ENCODE data around the gene LRIG1. TPM values are rescaled to one million over a fixed set of nuclear protein-coding genes. Genes with fewer than 3 reads are reported as not detected.

The LRIG1 gene
- polyA plus RNA-seq, 3 donors from 2014 or later = 4.4 to 9.7 (median 4.7) TPM

DNA sequence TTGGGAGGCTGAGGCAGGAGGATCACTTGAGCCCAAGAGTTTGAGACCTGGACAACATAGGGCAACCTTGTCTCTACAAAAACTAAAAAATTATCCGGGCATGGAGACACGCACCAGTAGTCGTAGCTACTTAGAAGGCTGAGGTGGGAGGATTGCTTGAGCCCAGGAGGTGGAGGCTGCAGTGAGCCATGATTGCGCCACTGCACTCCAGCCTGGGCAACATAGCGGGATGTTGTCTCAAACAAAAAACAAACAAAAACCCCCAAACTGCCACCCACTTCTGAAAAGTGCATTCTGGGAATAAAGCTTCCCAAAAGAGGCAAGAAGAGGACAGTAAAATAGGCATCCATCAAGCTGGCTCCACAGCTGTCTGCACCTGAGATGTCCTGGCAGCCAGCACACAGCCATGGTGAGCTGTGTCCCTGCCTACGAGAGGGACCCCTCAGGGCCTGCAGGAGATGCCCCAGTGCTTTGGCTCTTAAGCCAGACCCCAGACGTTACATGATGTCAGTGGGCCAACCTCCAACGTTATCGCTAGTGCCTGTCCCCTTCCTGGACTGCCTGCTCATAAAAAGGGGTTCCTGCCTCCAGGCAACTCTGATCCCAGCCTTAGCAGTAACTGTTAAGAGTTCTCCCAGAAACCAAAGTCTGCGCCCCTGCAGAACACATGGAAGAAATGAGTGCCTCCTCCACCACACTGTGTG lies 101.1 kb downstream of the LRIG1 start:
- Mint-ChIP-seq H3K27me3 (ENCODE audit: low read depth in 3 of 3) (no peaks in the 10 kb centered on the region), H3K4me3 (no peak overlapping the region), H3K27ac (peak overlapping the region in 1 of 6 donors; percentile 53), H3K4me1 (peaks cover 8 to 14% of the 10 kb centered on the region in 2 donors), H3K36me3 (peaks cover 0 to 21% (median 4%) of the 10 kb centered on the region in 3 donors), H3K9me3 (no peaks in the 10 kb centered on the region)
- no peak for DNase-seq

- H3K4me1 Mint-ChIP-seq = peaks cover 20 to 27% of the 10 kb centered on the region in 2 donors
- no peak for DNase-seq
- H3K4me3 Mint-ChIP-seq = no peak overlapping the region
- H3K27me3 Mint-ChIP-seq (ENCODE audit: low read depth in 3 of 3) = peaks cover 0 to 5% (median 2%) of the 10 kb centered on the region in 3 donors
- peak overlapping the region in 3 of 6 donors; percentile 7 to 45 (median 40) for H3K27ac Mint-ChIP-seq
- H3K9me3 Mint-ChIP-seq = no peaks in the 10 kb centered on the region
- peaks cover 0 to 16% (median 4%) of the 10 kb centered on the region in 3 donors for H3K36me3 Mint-ChIP-seq
Measured at GRCh38 chr3:66398228-66399025, 102.4 kb downstream of the LRIG1 start.

GRCh38 chr3:66397745-66398144 lies 103.1 kb downstream of the LRIG1 start:
- Mint-ChIP-seq H3K9me3 (no peaks in the 10 kb centered on the region), H3K27ac (peak overlapping the region in 2 of 6 donors; percentile 40 to 45), H3K36me3 (peaks cover 0 to 16% (median 4%) of the 10 kb centered on the region in 3 donors), H3K27me3 (ENCODE audit: low read depth in 3 of 3) (peaks cover 0 to 5% (median 2%) of the 10 kb centered on the region in 3 donors), H3K4me1 (peaks cover 27 to 33% of the 10 kb centered on the region in 2 donors), H3K4me3 (no peak overlapping the region)
- no peak for DNase-seq

DNA sequence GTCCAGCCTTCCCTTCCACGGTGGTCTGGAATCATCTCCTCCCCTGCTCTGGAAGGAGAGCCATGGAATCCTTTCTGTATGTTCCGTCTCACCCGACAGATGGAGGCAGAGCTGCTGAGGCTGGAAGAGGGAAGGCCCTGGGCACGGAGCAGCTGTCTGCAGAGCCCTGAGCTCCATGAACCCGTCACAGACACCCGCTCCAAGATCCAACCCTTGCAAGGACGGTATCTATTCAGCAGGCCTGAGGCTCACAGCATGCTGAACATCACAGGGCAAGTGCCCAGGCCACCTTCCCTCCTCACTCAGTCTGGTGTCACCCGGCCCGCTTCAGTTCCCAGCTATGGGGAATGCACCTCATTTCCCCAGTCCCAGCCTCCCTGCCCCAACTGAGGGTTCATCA lies 103.9 kb downstream of the LRIG1 start:
- no peaks in the 10 kb centered on the region for H3K9me3 Mint-ChIP-seq
- H3K4me3 Mint-ChIP-seq = no peak overlapping the region
- no peak overlapping the region for H3K27ac Mint-ChIP-seq
- H3K36me3 Mint-ChIP-seq = peaks cover 4 to 19% (median 8%) of the 10 kb centered on the region in 3 donors
- DNase-seq = no peak
- peaks cover 36 to 40% of the 10 kb centered on the region in 2 donors for H3K4me1 Mint-ChIP-seq
- peaks cover 0 to 5% (median 2%) of the 10 kb centered on the region in 3 donors for H3K27me3 Mint-ChIP-seq (ENCODE audit: low read depth in 3 of 3)

DNA sequence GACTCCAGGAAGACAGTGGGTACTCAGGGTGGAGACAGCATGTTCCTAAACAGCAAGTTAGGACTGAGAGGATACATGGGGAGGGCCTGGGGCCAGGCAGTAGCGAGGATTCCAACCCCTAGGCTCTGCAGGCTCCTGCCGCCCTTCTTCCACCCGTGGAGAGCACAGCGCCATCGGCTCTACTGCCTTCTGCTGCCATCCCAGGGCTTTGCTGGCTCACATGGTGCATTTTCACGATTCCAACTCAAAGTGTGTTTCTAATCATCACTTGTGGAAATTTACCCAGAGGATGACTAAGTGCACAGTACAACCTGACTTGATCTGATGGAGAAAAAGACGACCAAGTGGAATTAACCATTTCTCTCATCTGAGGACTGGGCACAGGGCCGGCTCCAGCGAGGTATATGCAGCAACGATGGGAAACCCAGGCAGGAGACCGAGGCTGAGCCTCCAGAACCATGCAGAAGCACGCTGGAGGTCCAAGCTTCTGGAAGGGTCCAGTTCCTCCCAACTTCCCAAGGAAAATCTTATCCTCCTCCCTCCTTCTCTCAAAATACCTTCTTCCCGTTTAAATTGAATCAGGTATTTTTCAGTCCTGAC lies 104.6 kb downstream of the LRIG1 start:
- no peak for DNase-seq
- H3K4me3 Mint-ChIP-seq = no peak overlapping the region
- peaks cover 0 to 5% (median 2%) of the 10 kb centered on the region in 3 donors for H3K27me3 Mint-ChIP-seq (ENCODE audit: low read depth in 3 of 3)
- no peaks in the 10 kb centered on the region for H3K9me3 Mint-ChIP-seq
- H3K4me1 Mint-ChIP-seq = peaks cover 37 to 38% of the 10 kb centered on the region in 2 donors
- H3K27ac Mint-ChIP-seq = peak overlapping the region in 1 of 6 donors; percentile 28
- H3K36me3 Mint-ChIP-seq = peaks cover 4 to 18% (median 10%) of the 10 kb centered on the region in 3 donors

DNA sequence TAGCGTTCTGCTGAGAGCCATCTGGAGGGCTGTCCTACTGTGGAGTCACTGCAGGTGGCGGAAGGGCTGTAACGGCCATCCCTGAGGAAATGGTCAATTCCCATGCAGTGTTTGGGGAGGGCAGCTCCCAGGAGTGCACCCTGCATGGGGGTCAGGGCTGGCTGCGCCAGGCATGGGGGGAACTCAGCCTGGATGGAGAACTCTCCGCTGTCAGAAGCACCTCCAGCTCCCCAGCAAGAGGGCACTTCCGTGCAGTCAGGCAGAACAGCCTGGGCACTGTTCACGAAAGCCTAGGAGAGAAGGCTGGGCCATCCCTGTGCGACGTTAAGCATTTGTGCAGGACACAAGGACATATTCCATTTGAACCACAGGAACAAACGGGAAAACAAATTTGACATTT lies 105.2 kb downstream of the LRIG1 start:
- no peak overlapping the region for H3K4me3 Mint-ChIP-seq
- H3K4me1 Mint-ChIP-seq = peaks cover 34 to 37% of the 10 kb centered on the region in 2 donors
- no peaks in the 10 kb centered on the region for H3K9me3 Mint-ChIP-seq
- no peak for DNase-seq
- H3K27ac Mint-ChIP-seq = peak overlapping the region in 1 of 6 donors; percentile 79
- peaks cover 4 to 15% (median 10%) of the 10 kb centered on the region in 3 donors for H3K36me3 Mint-ChIP-seq
- peaks cover 0 to 5% (median 2%) of the 10 kb centered on the region in 3 donors for H3K27me3 Mint-ChIP-seq (ENCODE audit: low read depth in 3 of 3)

GRCh38 chr3:66394753-66395249 lies 106.0 kb downstream of the LRIG1 start:
- peaks cover 0 to 5% (median 2%) of the 10 kb centered on the region in 3 donors for H3K27me3 Mint-ChIP-seq (ENCODE audit: low read depth in 3 of 3)
- no peaks in the 10 kb centered on the region for H3K9me3 Mint-ChIP-seq
- peak overlapping the region; percentile 79 to 96 (median 91) for H3K27ac Mint-ChIP-seq
- H3K36me3 Mint-ChIP-seq = peaks cover 4 to 15% (median 10%) of the 10 kb centered on the region in 3 donors
- H3K4me3 Mint-ChIP-seq = peak overlapping the region; percentile 55 to 83 (median 71)
- peaks cover 34 to 37% of the 10 kb centered on the region in 2 donors for H3K4me1 Mint-ChIP-seq
- DNase-seq = no peak

- peak overlapping the region; percentile 79 to 96 (median 91) for H3K27ac Mint-ChIP-seq
- peaks cover 34 to 37% of the 10 kb centered on the region in 2 donors for H3K4me1 Mint-ChIP-seq
- H3K36me3 Mint-ChIP-seq = peaks cover 4 to 15% (median 10%) of the 10 kb centered on the region in 3 donors
- peaks cover 0 to 1% (median 0%) of the 10 kb centered on the region in 6 donors for H3K9me3 Mint-ChIP-seq
- peak overlapping the region; percentile 55 to 83 (median 71) for H3K4me3 Mint-ChIP-seq
- DNase-seq = peak; percentile 42 to 71 (median 67)
- peaks cover 0 to 5% (median 2%) of the 10 kb centered on the region in 3 donors for H3K27me3 Mint-ChIP-seq (ENCODE audit: low read depth in 3 of 3)
Measured at GRCh38 chr3:66394019-66394752, 106.6 kb downstream of the LRIG1 start.

GRCh38 chr3:66393333-66394005 lies 107.4 kb downstream of the LRIG1 start:
- peaks cover 0 to 1% (median 0%) of the 10 kb centered on the region in 6 donors for H3K9me3 Mint-ChIP-seq
- H3K4me1 Mint-ChIP-seq = peaks cover 34 to 37% of the 10 kb centered on the region in 2 donors
- peak overlapping the region; percentile 79 to 96 (median 91) for H3K27ac Mint-ChIP-seq
- peaks cover 8 to 15% (median 14%) of the 10 kb centered on the region in 3 donors for H3K36me3 Mint-ChIP-seq
- peak overlapping the region; percentile 40 to 83 (median 71) for H3K4me3 Mint-ChIP-seq
- H3K27me3 Mint-ChIP-seq (ENCODE audit: low read depth in 3 of 3) = peaks cover 0 to 5% (median 2%) of the 10 kb centered on the region in 3 donors
- no peak for DNase-seq

- peaks cover 13 to 19% (median 14%) of the 10 kb centered on the region in 3 donors for H3K36me3 Mint-ChIP-seq
Measured at GRCh38 chr3:66392966-66393332, 107.9 kb downstream of the LRIG1 start.

DNA sequence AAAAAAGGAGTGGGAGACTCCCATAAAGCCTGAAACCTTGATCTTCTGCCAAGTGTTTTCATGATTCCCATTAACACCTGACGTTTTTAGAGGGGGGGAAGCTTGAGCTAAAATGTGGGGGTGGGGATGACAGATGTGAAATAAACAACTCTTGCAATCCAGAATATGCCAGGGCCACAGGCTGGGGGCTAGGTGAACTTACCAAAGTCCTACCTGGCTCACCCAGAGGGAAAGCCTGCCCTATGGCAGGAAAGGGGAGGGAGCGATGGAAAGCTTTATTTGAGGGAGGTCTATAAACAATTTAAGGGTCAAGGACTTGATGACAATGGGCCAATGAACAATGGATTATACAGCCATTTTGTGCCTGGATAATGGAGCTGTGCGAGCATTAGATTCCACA lies 108.3 kb downstream of the LRIG1 start:
- Mint-ChIP-seq H3K36me3 (peaks cover 9 to 19% (median 11%) of the 10 kb centered on the region in 3 donors), H3K27ac (peak overlapping the region in 5 of 6 donors; percentile 37 to 96 (median 79)), H3K9me3 (peaks cover 0 to 1% (median 0%) of the 10 kb centered on the region in 6 donors), H3K4me3 (peak overlapping the region in 4 of 5 donors; percentile 22 to 83 (median 49)), H3K27me3 (ENCODE audit: low read depth in 3 of 3) (peaks cover 2 to 6% (median 2%) of the 10 kb centered on the region in 3 donors), H3K4me1 (peaks cover 34 to 42% of the 10 kb centered on the region in 2 donors)
- DNase-seq = no peak

More at GRCh38 chr3:66392966-66393332, 107.9 kb downstream of the LRIG1 start:
- H3K9me3 Mint-ChIP-seq = peaks cover 0 to 1% (median 0%) of the 10 kb centered on the region in 6 donors
- H3K4me3 Mint-ChIP-seq = peak overlapping the region in 3 of 5 donors; percentile 22 to 83 (median 54)
- peaks cover 2 to 5% (median 2%) of the 10 kb centered on the region in 3 donors for H3K27me3 Mint-ChIP-seq (ENCODE audit: low read depth in 3 of 3)
- H3K4me1 Mint-ChIP-seq = peaks cover 34 to 41% of the 10 kb centered on the region in 2 donors
- DNase-seq = no peak
- H3K27ac Mint-ChIP-seq = peak overlapping the region in 5 of 6 donors; percentile 79 to 96 (median 91)

DNA sequence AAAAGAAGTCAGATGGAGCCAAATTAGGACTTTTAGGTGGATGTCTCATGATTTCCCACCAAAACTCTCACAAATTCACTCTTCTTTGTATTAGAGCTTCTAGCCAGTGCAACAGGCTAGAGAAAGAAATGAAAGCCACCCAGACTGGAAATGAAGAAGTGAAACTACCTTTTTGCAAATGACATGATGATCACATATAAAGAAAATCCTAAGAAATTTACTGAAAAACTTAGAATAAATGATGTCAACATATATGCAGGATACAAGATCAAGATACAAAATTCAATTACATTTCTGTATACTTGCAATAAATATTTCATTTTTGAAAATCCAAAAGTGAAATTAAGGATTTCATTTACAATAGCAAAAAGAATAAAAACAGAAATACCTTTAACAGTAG lies 110.8 kb downstream of the LRIG1 start:
- Mint-ChIP-seq H3K4me1 (peaks cover 47 to 55% of the 10 kb centered on the region in 2 donors), H3K27ac (peak overlapping the region in 3 of 6 donors; percentile 31 to 40 (median 33)), H3K36me3 (peaks cover 16 to 29% (median 25%) of the 10 kb centered on the region in 3 donors), H3K9me3 (peaks cover 0 to 1% (median 0%) of the 10 kb centered on the region in 6 donors), H3K4me3 (no peak overlapping the region), H3K27me3 (ENCODE audit: low read depth in 3 of 3) (peaks cover 2 to 10% (median 4%) of the 10 kb centered on the region in 3 donors)
- no peak for DNase-seq
